Breast epithelium (tissue), 3 donors: ENCODE data around the gene SCAI.

Experiments
- CTCF ChIP-seq, 3 donors: fragments of 450-650 bp; IDR thresholded peaks; one replicate each; pipeline ENCODE4 v1.5.1; 2016 to 2017; ENCODE audit warnings: antibody characterized with exemption in 3 of 3, mild to moderate bottlenecking in 3 of 3, moderate library complexity in 3 of 3
- POLR2A ChIP-seq: fragments of 450-650 bp; IDR thresholded peaks from one replicate; pipeline ENCODE4 v1.6.1; 2016; ENCODE audit warnings: antibody characterized with exemption, mild to moderate bottlenecking, moderate library complexity

DNA sequence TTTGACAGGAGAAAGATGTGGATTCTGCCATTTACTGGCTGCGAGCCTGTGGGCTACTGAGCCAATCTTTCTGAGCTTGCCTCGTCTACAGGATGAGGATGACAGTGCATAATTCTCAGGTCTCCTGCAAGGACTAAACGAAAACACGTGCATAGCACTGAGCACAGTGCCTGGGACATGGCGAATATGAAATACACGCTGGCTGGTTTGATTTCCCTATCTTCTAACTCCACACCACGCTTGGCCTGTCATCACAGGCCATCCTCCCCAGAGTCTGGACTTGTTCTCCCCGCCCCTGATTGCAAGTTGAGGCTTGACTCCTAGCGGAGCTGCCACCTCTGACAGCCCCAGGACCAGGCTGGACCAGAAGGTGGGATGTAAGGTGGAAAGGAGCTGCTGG is 243.5 kb downstream of the SCAI start:
- TF ChIP-seq CTCF (IDR thresholded peaks at IDR 0.05) (no peak), POLR2A (no peak)
